ENCODE data around the gene MPND. TPM values are rescaled to one million over a fixed set of nuclear protein-coding genes. Genes with fewer than 3 reads are reported as not detected.

MPND gene
- total and polyA plus RNA-seq, 2 of the 13 experiments (the other 11 are each of a cell fraction or from before 2014, with no cell fraction given): 10.8 to 15.8 TPM

DNA sequence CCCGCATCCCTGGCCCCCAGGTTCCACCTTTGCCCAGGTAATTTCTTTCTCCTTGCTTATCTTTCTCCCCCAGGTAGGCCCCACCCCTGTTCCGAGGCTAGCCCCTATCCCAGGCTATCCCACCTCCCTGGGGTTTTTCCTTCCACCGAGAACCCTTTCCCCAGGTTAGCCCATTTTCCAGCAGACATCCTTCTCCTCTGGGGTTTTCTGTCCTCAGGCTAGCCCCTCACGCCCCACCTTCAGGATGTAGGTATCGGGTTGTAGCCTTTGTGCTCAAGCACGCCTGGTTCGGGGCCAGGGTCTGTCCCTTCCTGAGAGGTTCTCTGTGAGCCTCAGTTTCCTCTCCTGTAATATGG is 38.1 kb upstream of the MPND start (continued):
- TF ChIP-seq LBX2 (CRISPR knock-in tag; IDR thresholded peaks at IDR 0.05; ENCODE audit: borderline replicate concordance) (no peak), ZMAT5 (CRISPR knock-in tag; IDR thresholded peaks at IDR 0.05; ENCODE audit: borderline replicate concordance, low read depth) (no peak), EHMT2 (IDR thresholded peaks at IDR 0.05; ENCODE audit: borderline replicate concordance, low read depth, low read length) (no peak), ZNF513 (CRISPR knock-in tag; conservative IDR thresholded peaks at IDR 0.05) (no peak)

- in situ Hi-C loops (cut with HindIII; ENCODE audit: extremely low pct_ligation_motif_present, low pct_unique_long_range_greater_than_20kb): no loop called here
- ATAC-seq: no peak
- H2AFZ ChIP-seq (ENCODE audit: low read length): no peak overlapping the region
Observed at GRCh38 chr19:4305659-4306058, 37.7 kb upstream of the MPND start.

More at GRCh38 chr19:4305659-4306058, 37.7 kb upstream of the MPND start:
- no peak overlapping the region for H3K4me3 ChIP-seq (replicated peaks in 1 of 3; ENCODE audit: insufficient read depth in 1 of 3, low read depth in 2 of 3, low read length in 3 of 3)
- FAIRE-seq: no peak
- TF ChIP-seq TBL1XR1 (IDR thresholded peaks at IDR 0.05; ENCODE audit: borderline replicate concordance, low read length, partially characterized antibody) (peak; percentile 27), ZNF883 (CRISPR knock-in tag; IDR thresholded peaks at IDR 0.05; ENCODE audit: not compliant biosample characterization) (no peak), POLR2AphosphoS2 (IDR thresholded peaks at IDR 0.05; ENCODE audit: low read depth, low read length) (no peak), IKZF1 (IDR thresholded peaks at IDR 0.05) (no peak), MNT (IDR thresholded peaks at IDR 0.05) (peak; percentile 99), HHEX (CRISPR knock-in tag; IDR thresholded peaks at IDR 0.05) (no peak), YEATS2 (CRISPR knock-in tag; IDR thresholded peaks at IDR 0.05; ENCODE audit: borderline replicate concordance) (no peak), SYNCRIP (IDR thresholded peaks at IDR 0.05; ENCODE audit: insufficient read depth, low read depth, low read length) (no peak), ZBTB21 (CRISPR knock-in tag; IDR thresholded peaks at IDR 0.05) (no peak), ZNF652 (CRISPR knock-in tag; IDR thresholded peaks at IDR 0.05; ENCODE audit: borderline replicate concordance, low read depth) (no peak), ZNF639 (CRISPR knock-in tag; conservative IDR thresholded peaks at IDR 0.05) (no peak), ZNF335 (CRISPR knock-in tag; IDR thresholded peaks at IDR 0.05) (no peak)
- no TSS peak for BruUV-seq (replicated peaks)
- H3K27me3 ChIP-seq (ENCODE audit: control insufficient read depth in 1 of 2, insufficient read depth in 2 of 2, low read length in 2 of 2): peaks cover 2 to 11% of the 10 kb centered on the region in 2 experiments; a peak in 4 of 5 replicates
- WGBS (ENCODE audit: low lambda C conversion rate): 42% methylated on average over 13 of the region's 16 CpGs
- no peaks in the 10 kb centered on the region for H3K9me3 ChIP-seq (ENCODE audit: low read length)
- ChIA-PET POLR2A (interaction anchor here (1.0 to 1.3 kb wide), 2 partner anchors 32 to 37 kb away, joined by 3 to 4 read pairs; partner anchors contain the start of gene MPND), CTCF (ENCODE audit: low intra/inter-chr PET ratio, low total read pairs) (no interaction called here)
- intact Hi-C loops (cut with micrococcal nuclease; ENCODE audit: unreplicated experiment): no loop called here
- H3K4me1 ChIP-seq (ENCODE audit: insufficient read depth, low read length): peaks cover 52% of the 10 kb centered on the region
- no peaks in the 10 kb centered on the region for H4K20me1 ChIP-seq (ENCODE audit: insufficient read depth, low read length)
- H3K36me3 ChIP-seq (replicated peaks in 1 of 2; ENCODE audit: control insufficient read depth in 1 of 2, insufficient read depth in 2 of 2, low read length in 2 of 2): no peaks in the 10 kb centered on the region
- H3K79me2 ChIP-seq (ENCODE audit: insufficient read depth, low read length): no peaks in the 10 kb centered on the region
- DNase-seq (ENCODE audit: low spot score): no peak
- H3K27ac ChIP-seq (ENCODE audit: extremely low read length, insufficient read depth, low read length): no peak overlapping the region
- no peak overlapping the region for H3K4me2 ChIP-seq (ENCODE audit: low read depth, low read length)
- H3K9ac ChIP-seq (ENCODE audit: insufficient read depth, low read depth, low read length): no peak overlapping the region

Measured in HepG2 (cell line).